H1 (cell line): ENCODE results near the gene GDPGP1. TPM values are rescaled to one million over a fixed set of nuclear protein-coding genes. Genes with fewer than 3 reads are reported as not detected.

Experiments used
- CTCF ChIA-PET: fragments of 300-600 bp; sonication (Branson Sonifier 250); formaldehyde crosslinking; loops from one replicate; lab custom pipeline; 2021; ENCODE audit not compliant: partially characterized antibody; lab: Charles Lee
- POLR2A ChIA-PET: fragments of 300-600 bp; sonication (Branson Sonifier 250); formaldehyde crosslinking; loops from one replicate; lab custom pipeline; 2021; ENCODE audit warnings: inconsistent platforms; ENCODE audit not compliant: partially characterized antibody; lab: Charles Lee
- DNase-seq, 2 experiments: peaks; one replicate each; pipeline versions ENCODE4 v3.0.0 to v3.0.0-alpha.2; 2010 to 2022; ENCODE audit warnings: low spot score in 2 of 2, low read depth in 1 of 2, mixed read lengths in 1 of 2
- FAIRE-seq: peaks from 2 replicates; lab custom pipeline; 2011; peaks lifted over from hg19 to GRCh38; lab: Jason Lieb, UNC
- H2AFZ ChIP-seq: 2 replicates; pipeline ENCODE4 v1.8.1; 2012; ENCODE audit warnings: low read length, inconsistent platforms
- H2AK5ac ChIP-seq: 2 replicates; pipeline ENCODE4 v1.6.1; 2013; ENCODE audit warnings: low read depth, low read length
- H2BK120ac ChIP-seq: replicated peaks from 2 replicates; pipeline ENCODE3; 2013; ENCODE audit warnings: low read depth, low read length, inconsistent platforms
- H2BK12ac ChIP-seq: 2 replicates; pipeline ENCODE4 v1.6.1; 2013; ENCODE audit warnings: low read depth, low read length
- H2BK15ac ChIP-seq: 2 replicates; pipeline ENCODE4 v1.6.1; 2013; ENCODE audit warnings: low read length
- H2BK20ac ChIP-seq: 2 replicates; pipeline ENCODE4 v1.6.1; 2013; ENCODE audit warnings: low read length
- H2BK5ac ChIP-seq: 2 replicates; pipeline ENCODE4 v1.6.1; 2013; ENCODE audit warnings: low read depth, low read length
- H3K14ac ChIP-seq: 2 replicates; pipeline ENCODE4 v1.6.1; 2013; ENCODE audit warnings: inconsistent platforms; ENCODE audit not compliant: insufficient read length
- H3K18ac ChIP-seq: 2 replicates; pipeline ENCODE4 v1.6.1; 2013; ENCODE audit warnings: low read length; ENCODE audit errors: extremely low read depth
- H3K23ac ChIP-seq: 2 replicates; pipeline ENCODE4 v1.6.1; 2013; ENCODE audit warnings: inconsistent platforms; ENCODE audit not compliant: insufficient read length
- H3K23me2 ChIP-seq: 2 replicates; pipeline ENCODE4 v1.6.1; 2013; ENCODE audit warnings: low read depth, low read length
- H3K27ac ChIP-seq: 2 replicates; pipeline ENCODE4 v1.6.1; 2011; ENCODE audit warnings: low read depth, low read length, inconsistent platforms
- H3K27me3 ChIP-seq, 4 experiments: replicated peaks in 1 of 4; 1 replicate in 1 of 4; 2 replicates in 3 of 4; pipeline versions ENCODE4 v1.6.1 to v1.8.1; 2011 to 2013; ENCODE audit warnings: low read length in 3 of 4, mild to moderate bottlenecking in 3 of 4, inconsistent platforms in 2 of 4, mixed read lengths in 2 of 4, moderate library complexity in 1 of 4; ENCODE audit not compliant: control insufficient read depth in 3 of 4, insufficient read depth in 3 of 4; ENCODE audit errors: extremely low read depth in 1 of 4
- H3K36me3 ChIP-seq, 4 experiments: 2 replicates each; pipeline versions ENCODE4 v1.6.1 to v1.8.1; 2011 to 2013; ENCODE audit warnings: mild to moderate bottlenecking in 4 of 4, low read length in 3 of 4, moderate library complexity in 2 of 4, control low read depth in 1 of 4, inconsistent platforms in 1 of 4; ENCODE audit not compliant: insufficient read depth in 4 of 4, control insufficient read depth in 2 of 4
- H3K4ac ChIP-seq: replicated peaks from 2 replicates; pipeline ENCODE3; 2013; ENCODE audit warnings: low read length, low read depth, mixed read lengths, inconsistent platforms; ENCODE audit not compliant: insufficient read length
- H3K4me1 ChIP-seq, 4 experiments: replicated peaks in 1 of 4; 1 replicate in 1 of 4; 2 replicates in 3 of 4; pipeline versions ENCODE4 v1.6.1 to v1.8.1; 2011 to 2013; ENCODE audit warnings: low read length in 3 of 4, inconsistent platforms in 2 of 4, mixed read lengths in 1 of 4; ENCODE audit not compliant: insufficient read depth in 4 of 4, control insufficient read depth in 3 of 4
- H3K4me2 ChIP-seq, 2 experiments: 2 replicates each; pipeline versions ENCODE4 v1.6.1 to v1.8.1; 2011 to 2013; ENCODE audit warnings: low read depth in 2 of 2, low read length in 2 of 2, control low read depth in 1 of 2, inconsistent platforms in 1 of 2, mild to moderate bottlenecking in 1 of 2; ENCODE audit not compliant: insufficient read depth in 1 of 2
- H3K4me3 ChIP-seq, 4 experiments: fragments of 200-600, 300-600 bp in 1 of 4; sonication (generic), shearing (Covaris generic), sonication (Bioruptor Twin) in 1 of 4; 2 replicates each; pipeline versions ENCODE4 v1.5.1 to v1.8.1; 2011 to 2016; ENCODE audit warnings: low read length in 4 of 4, low read depth in 3 of 4, control low read depth in 2 of 4, inconsistent platforms in 2 of 4, mild to moderate bottlenecking in 2 of 4, mixed read lengths in 1 of 4, moderate library complexity in 1 of 4; ENCODE audit not compliant: insufficient read depth in 2 of 4; ENCODE audit errors: extremely low read depth in 1 of 4
- H3K56ac ChIP-seq: replicated peaks from 2 replicates; pipeline ENCODE3; 2013; ENCODE audit warnings: low read depth, mild to moderate bottlenecking, mixed read lengths, low read length, inconsistent platforms; ENCODE audit not compliant: insufficient read length
- H3K79me1 ChIP-seq: 2 replicates; pipeline ENCODE4 v1.6.1; 2013; ENCODE audit warnings: low read depth, low read length, control low read depth
- H3K79me2 ChIP-seq, 2 experiments: 2 replicates each; pipeline versions ENCODE4 v1.6.1 to v1.8.1; 2012 to 2013; ENCODE audit warnings: low read length in 2 of 2, mild to moderate bottlenecking in 2 of 2, inconsistent platforms in 1 of 2; ENCODE audit not compliant: insufficient read depth in 2 of 2, control insufficient read depth in 1 of 2
- H3K9ac ChIP-seq, 4 experiments: replicated peaks in 1 of 4; 1 replicate in 1 of 4; 2 replicates in 3 of 4; pipeline versions ENCODE4 v1.6.1 to v1.8.1; 2011 to 2013; ENCODE audit warnings: low read depth in 3 of 4, low read length in 3 of 4, control low read depth in 2 of 4, mild to moderate bottlenecking in 2 of 4, moderate library complexity in 2 of 4, inconsistent platforms in 1 of 4; ENCODE audit errors: extremely low read depth in 1 of 4
- H3K9me3 ChIP-seq, 2 experiments: 2 replicates each; pipeline versions ENCODE4 v1.6.1 to v1.8.1; 2012 to 2013; ENCODE audit warnings: mild to moderate bottlenecking in 2 of 2, moderate library complexity in 2 of 2, control low read depth in 1 of 2, inconsistent platforms in 1 of 2, low read depth in 1 of 2, low read length in 1 of 2, mixed read lengths in 1 of 2; ENCODE audit not compliant: insufficient read depth in 2 of 2
- H4K20me1 ChIP-seq, 2 experiments: replicated peaks in 1 of 2; 2 replicates each; pipeline versions ENCODE3 to v1.8.1; 2011 to 2013; ENCODE audit warnings: inconsistent platforms in 2 of 2, low read length in 2 of 2, mild to moderate bottlenecking in 1 of 2; ENCODE audit not compliant: insufficient read depth in 2 of 2, control insufficient read depth in 1 of 2
- H4K5ac ChIP-seq: 2 replicates; pipeline ENCODE4 v1.6.1; 2013; ENCODE audit warnings: low read length, low read depth, mixed read lengths, inconsistent platforms; ENCODE audit not compliant: insufficient read length
- H4K8ac ChIP-seq: 2 replicates; pipeline ENCODE4 v1.8.0; 2013; ENCODE audit warnings: mild to moderate bottlenecking, moderate library complexity, low read length, inconsistent platforms; ENCODE audit not compliant: insufficient read depth; ENCODE audit errors: extremely low read depth
- H4K91ac ChIP-seq: replicated peaks from 2 replicates; pipeline ENCODE3; 2013; ENCODE audit warnings: low read length, mixed read lengths, inconsistent platforms; ENCODE audit not compliant: insufficient read length
- CBX8 ChIP-seq: fragments of 300-800, 300-1000 bp; sonication (generic); IDR thresholded peaks from 2 replicates; pipeline ENCODE4 v1.7.1; 2016; ENCODE audit warnings: low read depth, low read length, borderline replicate concordance
- CHD1 ChIP-seq: IDR thresholded peaks from 2 replicates; pipeline ENCODE4 v1.6.1; 2012; ENCODE audit warnings: low read depth, low read length, improper control_type of control experiment
- EP300 ChIP-seq, 2 experiments: IDR thresholded peaks; 1 replicate in 1 of 2; 2 replicates in 1 of 2; pipeline ENCODE4 v1.6.1; 2011 to 2012; ENCODE audit warnings: low read depth in 2 of 2, low read length in 2 of 2, mild to moderate bottlenecking in 2 of 2, borderline replicate concordance in 1 of 2, inconsistent platforms in 1 of 2, moderate library complexity in 1 of 2
- GABPA ChIP-seq: IDR thresholded peaks from 2 replicates; pipeline ENCODE4 v1.6.1; 2011; ENCODE audit warnings: mild to moderate bottlenecking, low read length, moderate library complexity, borderline replicate concordance; ENCODE audit not compliant: insufficient read depth
- HDAC2 ChIP-seq, 2 experiments: fragments of 300-600 bp in 1 of 2; sonication (generic) in 1 of 2; IDR thresholded peaks; 2 replicates each; pipeline ENCODE4 v1.6.1; 2011 to 2012; ENCODE audit warnings: low read depth in 2 of 2, low read length in 2 of 2, mild to moderate bottlenecking in 2 of 2, moderate library complexity in 2 of 2, borderline replicate concordance in 1 of 2, inconsistent platforms in 1 of 2
- KDM1A ChIP-seq: fragments of 200-600, 300-600 bp; sonication (generic); IDR thresholded peaks from 2 replicates; pipeline ENCODE4 v1.7.1; 2016; ENCODE audit warnings: mild to moderate bottlenecking, low read length, borderline replicate concordance
- KDM4A ChIP-seq: IDR thresholded peaks from one replicate; pipeline ENCODE4 v1.7.1; 2012; ENCODE audit warnings: low read depth, mild to moderate bottlenecking, moderate library complexity, low read length, inconsistent platforms; ENCODE audit not compliant: severe bottlenecking
- KDM5A ChIP-seq: fragments of 200-600 bp; IDR thresholded peaks from 2 replicates; pipeline ENCODE4 v1.7.1; 2012; ENCODE audit warnings: mild to moderate bottlenecking, low read length, inconsistent platforms, mixed read lengths
- RAD21 ChIP-seq, 2 experiments: IDR thresholded peaks in 1 of 2; conservative IDR thresholded peaks in 1 of 2; 2 replicates each; pipeline ENCODE4 v1.6.1; 2011; ENCODE audit warnings: low read depth in 2 of 2, low read length in 2 of 2, improper control_type of control experiment in 1 of 2, inconsistent platforms in 1 of 2, mild to moderate bottlenecking in 1 of 2, moderate library complexity in 1 of 2
- SIRT6 ChIP-seq: IDR thresholded peaks from one replicate; pipeline ENCODE4 v1.7.1; 2012; ENCODE audit warnings: low read length, inconsistent platforms
- WGBS, 2 experiments: shearing (Covaris generic) in 1 of 2; methylation state at CpG; one replicate each; pipeline versions ENCODE4 v1.1.6 to v1.1.7; 2013 to 2015; ENCODE audit warnings: low lambda C conversion rate in 2 of 2, mixed read lengths in 2 of 2, inconsistent platforms in 1 of 2, low coverage in 1 of 2, missing lambda C conversion rate in 1 of 2; ENCODE audit not compliant: insufficient replicate concordance in 2 of 2, insufficient coverage in 1 of 2, insufficient read length in 1 of 2; ENCODE audit errors: extremely low coverage in 1 of 2, missing lambda C conversion rate in 1 of 2; 5-methylcytosine and 5-hydroxymethylcytosine counted together
- polyA plus RNA-seq, 7 experiments: library from polyadenylated mRNA; depleted of rRNA in 3 of 7; stranded (reverse) in 5 of 7; unstranded in 2 of 7; fragments of >200 nt in 5 of 7; fragments of 200-250 nt in 2 of 7; gene quantifications; 1 replicate in 5 of 7; 2 replicates in 1 of 7; 4 replicates in 1 of 7; pipeline versions ENCODE4 v1.2.1 to v1.2.3, GENCODE V29; 2011 to 2013; ENCODE audit warnings: missing spikeins in 2 of 7, mixed read lengths in 2 of 7
- total RNA-seq: library from RNA; stranded (reverse); fragmentation: NEBNext Ultra II Directional; extraction: Animal tissue kit (Norgen Biotek cat#: 25700); gene quantifications from 2 replicates; pipeline ENCODE4 v1.2.1, GENCODE V29; 2021
- TF ChIP-seq, protein P1 (sequence below): IDR thresholded peaks from 2 replicates; pipeline ENCODE4 v1.6.1; 2012; ENCODE audit warnings: inconsistent platforms

The GDPGP1 gene
- total and polyA plus RNA-seq, 2 of the 8 experiments (the other 6 are each of a cell fraction or from before 2014, with no cell fraction given) = 1.8 to 5.6 TPM

GRCh38 chr15:90243943-90244639 is 10.1 kb downstream of the GDPGP1 start:
- CTCF ChIA-PET = interaction anchor here (0.7 to 1.0 kb wide), 3 partner anchors 93 to 152 kb away, joined by 3 to 4 read pairs (median 3); no protein-coding TSS in a partner anchor
- H4K20me1 ChIP-seq = no peaks in the 10 kb centered on the region
- POLR2A ChIA-PET = no interaction called here
- no peak overlapping the region for H3K27ac ChIP-seq
- H3K4me1 ChIP-seq = no peaks in the 10 kb centered on the region
- no peak overlapping the region for H2BK20ac ChIP-seq
- no peak overlapping the region for H3K14ac ChIP-seq
- no peak overlapping the region for H4K5ac ChIP-seq
- no peak for FAIRE-seq
- no peaks in the 10 kb centered on the region for H3K9me3 ChIP-seq
- H3K4me3 ChIP-seq = no peak overlapping the region
- no peaks in the 10 kb centered on the region for H3K36me3 ChIP-seq
- H2AK5ac ChIP-seq = no peak overlapping the region
- H3K9ac ChIP-seq = no peak overlapping the region
- no peak overlapping the region for H3K56ac ChIP-seq
- 89% methylated on average over 10 of the region's 10 CpGs; no CpG with 5 or more reads in 1 of the 2 experiments for WGBS, 2 experiments
- H2BK5ac ChIP-seq = no peak overlapping the region
- no peak overlapping the region for H4K8ac ChIP-seq
- no peak overlapping the region for H4K91ac ChIP-seq
- no peak overlapping the region for H3K4me2 ChIP-seq
- no peak overlapping the region for H2BK15ac ChIP-seq
- no peak overlapping the region for H3K18ac ChIP-seq
- DNase-seq = no peak
- no peaks in the 10 kb centered on the region for H3K79me2 ChIP-seq
- H3K23me2 ChIP-seq = no peaks in the 10 kb centered on the region; the same call in 1 of the 2 replicates
- no peaks in the 10 kb centered on the region for H3K27me3 ChIP-seq
- no peak overlapping the region for H2BK120ac ChIP-seq
- no peak overlapping the region for H2AFZ ChIP-seq
- no peak overlapping the region for H3K23ac ChIP-seq
- no peaks in the 10 kb centered on the region for H3K79me1 ChIP-seq
- H3K4ac ChIP-seq = no peak overlapping the region
- H2BK12ac ChIP-seq = no peak overlapping the region
- TF ChIP-seq, protein P1, sequence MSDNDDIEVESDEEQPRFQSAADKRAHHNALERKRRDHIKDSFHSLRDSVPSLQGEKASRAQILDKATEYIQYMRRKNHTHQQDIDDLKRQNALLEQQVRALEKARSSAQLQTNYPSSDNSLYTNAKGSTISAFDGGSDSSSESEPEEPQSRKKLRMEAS = no peak
- TF ChIP-seq KDM1A = no peak
- no peak for TF ChIP-seq SIRT6
- no peak for TF ChIP-seq KDM5A
- no peak for TF ChIP-seq CBX8
- TF ChIP-seq GABPA = no peak
- TF ChIP-seq RAD21 (IDR thresholded peaks at IDR 0.05 in 1 of 2, conservative IDR thresholded peaks at IDR 0.05 in 1 of 2; ENCODE audit: low read depth in 2 of 2, low read length in 2 of 2) = no peak
- no peak for TF ChIP-seq CHD1
- no peak for TF ChIP-seq HDAC2 (IDR thresholded peaks at IDR 0.05; ENCODE audit: borderline replicate concordance in 1 of 2, low read depth in 2 of 2, low read length in 2 of 2)
- TF ChIP-seq KDM4A = no peak
- TF ChIP-seq EP300 (IDR thresholded peaks at IDR 0.05; ENCODE audit: borderline replicate concordance in 1 of 2, low read depth in 2 of 2, low read length in 2 of 2) = no peak
